Measurements from ENCODE around the gene ARHGAP26.
"Not testable (repeated sequence)": the region's sequence is repeated elsewhere in the genome, so short reads cannot be mapped to it uniquely, and the experiment has no call there.

The ARHGAP26 gene

DNA sequence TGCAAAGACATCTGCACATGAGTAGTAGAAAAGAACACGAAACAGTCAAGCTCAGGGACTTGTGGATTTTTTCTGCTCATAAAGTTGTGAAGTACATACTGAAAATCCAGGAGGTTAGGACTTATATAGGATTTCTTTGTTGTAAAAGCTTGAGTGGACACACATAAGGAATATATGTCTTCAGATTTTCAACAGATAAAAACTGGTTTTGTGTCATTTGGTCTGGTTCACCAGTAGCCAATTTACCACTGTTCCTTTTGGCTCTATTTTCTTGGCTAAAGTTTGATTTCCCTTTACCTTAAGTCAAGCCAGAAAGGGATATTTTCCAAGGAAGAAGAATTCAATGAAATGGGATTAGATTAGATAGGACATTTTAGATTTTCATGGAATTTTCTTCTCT lies 429.0 kb downstream of the ARHGAP26 start:
- in situ Hi-C loops (cut with MboI; ENCODE audit: low pct_unique_long_range_greater_than_20kb, low sequenced_read_pairs, unreplicated experiment) = no loop called here
- TF ChIP-seq, protein P1, sequence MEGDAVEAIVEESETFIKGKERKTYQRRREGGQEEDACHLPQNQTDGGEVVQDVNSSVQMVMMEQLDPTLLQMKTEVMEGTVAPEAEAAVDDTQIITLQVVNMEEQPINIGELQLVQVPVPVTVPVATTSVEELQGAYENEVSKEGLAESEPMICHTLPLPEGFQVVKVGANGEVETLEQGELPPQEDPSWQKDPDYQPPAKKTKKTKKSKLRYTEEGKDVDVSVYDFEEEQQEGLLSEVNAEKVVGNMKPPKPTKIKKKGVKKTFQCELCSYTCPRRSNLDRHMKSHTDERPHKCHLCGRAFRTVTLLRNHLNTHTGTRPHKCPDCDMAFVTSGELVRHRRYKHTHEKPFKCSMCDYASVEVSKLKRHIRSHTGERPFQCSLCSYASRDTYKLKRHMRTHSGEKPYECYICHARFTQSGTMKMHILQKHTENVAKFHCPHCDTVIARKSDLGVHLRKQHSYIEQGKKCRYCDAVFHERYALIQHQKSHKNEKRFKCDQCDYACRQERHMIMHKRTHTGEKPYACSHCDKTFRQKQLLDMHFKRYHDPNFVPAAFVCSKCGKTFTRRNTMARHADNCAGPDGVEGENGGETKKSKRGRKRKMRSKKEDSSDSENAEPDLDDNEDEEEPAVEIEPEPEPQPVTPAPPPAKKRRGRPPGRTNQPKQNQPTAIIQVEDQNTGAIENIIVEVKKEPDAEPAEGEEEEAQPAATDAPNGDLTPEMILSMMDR (IDR thresholded peaks at IDR 0.05; ENCODE audit: extremely low read depth, insufficient read depth, missing control alignments) = no peak

DNA sequence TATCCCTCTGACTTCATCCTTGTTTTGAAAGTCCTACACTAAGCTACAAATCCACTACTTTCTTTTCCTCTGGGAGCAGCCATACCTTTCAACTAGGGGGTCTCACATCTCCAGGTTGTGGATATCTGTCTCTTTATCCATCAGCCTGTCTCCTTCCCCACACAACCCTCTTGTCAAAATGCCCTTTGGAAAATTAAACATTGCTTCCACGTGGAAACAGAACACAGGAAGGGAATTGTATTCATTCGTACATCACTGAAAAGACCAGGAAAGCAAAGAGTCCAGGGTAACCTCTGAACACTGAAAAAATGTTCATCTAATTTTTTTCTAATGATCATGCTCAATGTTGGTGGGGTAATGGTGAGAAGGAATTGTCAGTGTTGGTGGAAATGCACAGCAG lies 429.7 kb downstream of the ARHGAP26 start:
- TF ChIP-seq, protein P1 (IDR thresholded peaks at IDR 0.05; ENCODE audit: extremely low read depth, insufficient read depth, missing control alignments) = no peak
- no peak for DNase-seq (ENCODE audit: low spot score)
- in situ Hi-C loops (cut with MboI; ENCODE audit: low pct_unique_long_range_greater_than_20kb, low sequenced_read_pairs, unreplicated experiment) = loop anchor here (25.0 kb wide), 1 partner anchor 188 kb away; no protein-coding TSS in a partner anchor

More for the DNA sequence above, 429.0 kb downstream of the ARHGAP26 start:
- no peak for DNase-seq (ENCODE audit: low spot score)

DNA sequence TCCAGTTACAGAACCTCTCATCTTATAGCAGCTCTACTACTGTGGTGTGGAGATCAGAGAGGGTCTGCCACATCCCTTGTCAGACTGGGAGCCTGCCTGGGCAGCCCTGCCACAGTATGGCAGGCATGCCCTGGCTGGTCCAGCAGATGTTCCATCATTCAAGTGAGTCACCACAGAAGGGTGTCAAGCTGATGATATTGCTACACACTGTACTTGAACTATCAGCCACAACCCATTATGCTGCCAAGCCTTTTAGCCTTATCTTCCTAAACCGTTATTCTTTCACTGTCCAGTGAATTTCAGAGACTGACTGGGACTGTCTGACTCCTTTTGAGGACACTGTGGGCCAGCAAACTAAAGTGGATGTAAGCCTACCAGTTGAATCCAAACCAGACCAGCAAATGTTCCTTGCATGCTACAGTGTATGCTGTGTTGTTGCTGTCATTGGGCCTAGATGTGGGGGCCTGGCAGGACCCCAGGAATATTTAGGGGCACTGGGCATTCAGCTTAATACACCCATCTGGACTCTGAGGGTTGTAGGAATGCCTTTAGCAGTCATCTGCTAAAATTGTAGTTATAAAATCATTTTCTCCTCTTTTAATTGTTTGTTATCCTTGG lies 430.7 kb downstream of the ARHGAP26 start:
- no peak for DNase-seq (ENCODE audit: low spot score)
- in situ Hi-C loops (cut with MboI; ENCODE audit: low pct_unique_long_range_greater_than_20kb, low sequenced_read_pairs, unreplicated experiment) = loop anchor here (25.0 kb wide), 1 partner anchor 189 kb away; no protein-coding TSS in a partner anchor
- TF ChIP-seq, protein P1 (IDR thresholded peaks at IDR 0.05; ENCODE audit: extremely low read depth, insufficient read depth, missing control alignments) = no peak

DNA sequence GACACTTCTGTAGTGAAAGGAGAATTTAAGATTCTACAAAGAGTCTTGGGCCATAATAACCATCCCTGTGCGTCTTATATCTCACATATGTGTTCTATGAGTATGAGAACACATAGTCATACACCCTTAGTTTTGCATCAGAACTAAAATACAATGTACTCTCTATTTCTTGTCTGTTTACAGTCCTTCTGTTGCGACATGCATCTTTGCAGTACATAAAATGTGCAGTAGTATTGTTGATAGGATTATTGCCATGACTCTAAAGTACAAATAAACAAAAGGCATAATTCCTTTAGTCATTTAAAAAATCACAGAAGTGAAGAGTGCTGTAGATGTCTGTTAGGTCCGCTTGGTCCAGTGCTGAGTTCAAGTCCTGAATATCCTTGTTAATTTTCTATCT lies 431.4 kb downstream of the ARHGAP26 start:
- DNase-seq (ENCODE audit: low spot score) = no peak
- in situ Hi-C loops (cut with MboI; ENCODE audit: low pct_unique_long_range_greater_than_20kb, low sequenced_read_pairs, unreplicated experiment) = loop anchor here (25.0 kb wide), 1 partner anchor 189 kb away; no protein-coding TSS in a partner anchor
- TF ChIP-seq, protein P1 (IDR thresholded peaks at IDR 0.05; ENCODE audit: extremely low read depth, insufficient read depth, missing control alignments) = no peak

DNA sequence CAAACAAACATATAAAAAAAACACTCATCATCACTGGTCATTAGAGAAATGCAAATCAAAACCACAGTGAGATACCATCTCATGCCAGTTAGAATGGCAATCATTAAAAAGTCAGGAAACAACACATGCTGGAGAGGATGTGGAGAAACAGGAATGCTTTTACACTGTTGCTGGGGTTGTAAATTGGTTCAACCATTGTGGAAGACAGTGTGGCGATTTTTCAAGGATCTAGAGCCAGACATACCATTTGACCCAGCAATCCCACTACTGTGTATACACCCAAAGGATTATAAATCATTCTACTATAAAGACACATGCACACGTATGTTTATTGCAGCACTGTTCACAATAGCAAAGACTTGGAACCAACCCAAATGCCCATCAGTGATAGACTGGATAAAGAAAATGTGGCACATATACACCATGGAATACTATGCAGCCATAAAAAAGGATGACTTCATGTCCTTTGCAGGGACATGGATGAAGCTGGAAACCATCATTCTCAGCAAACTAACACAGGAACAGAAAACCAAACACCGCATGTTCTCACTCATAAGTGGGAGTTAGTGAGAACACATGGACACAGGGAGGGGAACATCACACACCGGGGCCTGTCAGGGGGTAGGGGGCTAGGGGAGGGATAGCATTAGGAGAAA lies 433.3 kb downstream of the ARHGAP26 start:
- in situ Hi-C loops (cut with MboI; ENCODE audit: low pct_unique_long_range_greater_than_20kb, low sequenced_read_pairs, unreplicated experiment) = loop anchor here (25.0 kb wide), 1 partner anchor 191 kb away; no protein-coding TSS in a partner anchor
- not testable (repeated sequence) for DNase-seq (ENCODE audit: low spot score)

DNA sequence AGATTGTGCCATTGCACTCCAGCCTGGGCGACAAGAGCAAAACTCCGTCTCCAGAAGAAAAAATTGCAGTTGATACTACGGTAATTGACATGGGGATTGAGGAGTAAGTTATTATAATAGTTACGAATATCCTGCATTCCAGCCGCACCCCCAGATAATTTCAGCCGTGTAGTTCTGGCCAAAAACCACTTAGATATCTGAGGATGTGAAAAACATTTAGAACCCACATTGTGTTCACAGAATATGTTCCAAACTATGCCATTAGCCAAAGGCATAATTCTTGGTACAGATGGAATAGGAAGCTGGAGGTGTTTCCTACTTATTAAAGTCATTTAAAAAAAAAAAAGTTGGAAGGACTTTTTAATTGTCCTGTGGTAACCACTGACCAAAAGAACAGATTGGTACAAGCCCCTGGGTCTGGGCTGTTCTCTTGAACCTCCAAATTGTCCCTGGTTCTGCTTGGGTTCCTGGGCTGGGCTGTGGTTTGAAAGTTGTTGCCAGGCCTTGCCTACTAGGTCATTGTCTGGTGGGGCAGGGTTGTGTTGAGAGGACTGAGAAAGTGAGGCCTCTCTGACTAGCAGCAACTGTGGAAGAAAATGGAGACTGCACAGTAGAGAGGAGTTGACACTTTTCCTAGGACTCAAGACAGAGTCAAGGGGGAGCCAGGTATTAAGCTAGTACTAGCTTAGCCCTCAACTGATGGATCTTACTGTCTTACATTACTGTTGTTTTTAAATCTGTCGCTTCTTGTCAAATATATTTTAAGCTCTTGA lies 434.5 kb downstream of the ARHGAP26 start:
- no peak for DNase-seq (ENCODE audit: low spot score)
- TF ChIP-seq, protein P1 (IDR thresholded peaks at IDR 0.05; ENCODE audit: extremely low read depth, insufficient read depth, missing control alignments) = no peak
- in situ Hi-C loops (cut with MboI; ENCODE audit: low pct_unique_long_range_greater_than_20kb, low sequenced_read_pairs, unreplicated experiment) = loop anchor here (25.0 kb wide), 1 partner anchor 192 kb away; no protein-coding TSS in a partner anchor
